Measurements from ENCODE around the gene DBN1. TPM values are rescaled to one million over a fixed set of nuclear protein-coding genes. Genes with fewer than 3 reads are reported as not detected.
A peak's percentile ranks its signal among the peaks of the same experiment; 100 is the strongest.
"Not testable (repeated sequence)": the region's sequence is repeated elsewhere in the genome, so short reads cannot be mapped to it uniquely, and the experiment has no call there.

Gene DBN1
- total RNA-seq, 1 experiment from 2014 or later, result 144 TPM

DNA sequence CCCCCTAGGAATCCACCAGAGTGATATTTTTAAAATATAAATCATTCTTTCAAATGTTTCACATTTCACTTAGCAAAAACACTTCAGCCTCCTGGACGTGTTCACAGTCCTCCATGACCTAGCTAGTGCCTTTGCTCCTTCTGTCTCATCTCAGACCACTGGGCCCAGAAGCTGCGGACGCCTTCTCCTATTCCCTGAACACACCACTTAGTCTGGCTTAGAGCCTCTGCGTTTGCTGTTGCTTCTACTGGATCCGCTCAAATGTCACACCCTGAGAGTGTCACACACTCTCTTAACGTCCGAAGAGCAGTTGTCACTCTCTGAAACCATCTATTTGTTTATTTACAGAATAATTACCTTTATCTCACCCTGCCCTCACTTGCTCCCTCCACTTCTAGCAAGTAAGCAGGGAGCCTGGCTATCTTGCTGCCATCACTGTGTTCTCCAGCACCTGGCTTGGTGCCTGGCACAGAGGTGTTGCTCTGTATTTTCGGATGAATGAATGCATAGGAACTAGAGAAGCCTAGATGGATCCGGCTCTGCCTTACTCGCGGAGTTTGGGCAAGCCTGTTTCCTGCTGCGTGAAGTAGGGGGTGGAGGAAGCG is 48.1 kb downstream of the DBN1 start:
- no peak for DNase-seq
- no peaks in the 10 kb centered on the region for H3K9me3 Mint-ChIP-seq (ENCODE audit: unreplicated experiment)
- peaks cover 15% of the 10 kb centered on the region for H3K36me3 Mint-ChIP-seq (ENCODE audit: insufficient read depth, unreplicated experiment)
- H3K4me1 ChIP-seq, result peaks cover 15% of the 10 kb centered on the region
- H3K4me1 Mint-ChIP-seq (ENCODE audit: low read depth, unreplicated experiment), result peaks cover 12% of the 10 kb centered on the region
- ChIA-PET POLR2A (interaction anchor here (0.6 to 2.1 kb wide), 4 partner anchors 16 to 55 kb away, joined by 3 to 43 read pairs (median 18); partner anchors contain the start of gene PRR7), CTCF (interaction anchor here (0.6 to 2.7 kb wide), 6 partner anchors 21 to 338 kb away, joined by 5 to 47 read pairs (median 8); partner anchors contain the start of gene FGFR4)
- no peaks in the 10 kb centered on the region for H3K27me3 Mint-ChIP-seq (ENCODE audit: insufficient read depth, unreplicated experiment)
- intact Hi-C loops (cut with micrococcal nuclease; ENCODE audit: unreplicated experiment), result no loop called here
- BruUV-seq (replicated peaks), result no TSS peak
- peak overlapping the region; percentile 92 for H3K4me3 Mint-ChIP-seq (ENCODE audit: unreplicated experiment)
- peak overlapping the region; percentile 59 for H3K4me3 ChIP-seq (ENCODE audit: low read depth, low read length)
- H3K9me3 ChIP-seq, result no peaks in the 10 kb centered on the region
- H3K27me3 ChIP-seq (replicated peaks; ENCODE audit: control insufficient read depth, insufficient read depth, low read length), result no peaks in the 10 kb centered on the region
- peak overlapping the region; percentile 99 for H3K27ac Mint-ChIP-seq (ENCODE audit: unreplicated experiment)
- TF ChIP-seq, protein P1, sequence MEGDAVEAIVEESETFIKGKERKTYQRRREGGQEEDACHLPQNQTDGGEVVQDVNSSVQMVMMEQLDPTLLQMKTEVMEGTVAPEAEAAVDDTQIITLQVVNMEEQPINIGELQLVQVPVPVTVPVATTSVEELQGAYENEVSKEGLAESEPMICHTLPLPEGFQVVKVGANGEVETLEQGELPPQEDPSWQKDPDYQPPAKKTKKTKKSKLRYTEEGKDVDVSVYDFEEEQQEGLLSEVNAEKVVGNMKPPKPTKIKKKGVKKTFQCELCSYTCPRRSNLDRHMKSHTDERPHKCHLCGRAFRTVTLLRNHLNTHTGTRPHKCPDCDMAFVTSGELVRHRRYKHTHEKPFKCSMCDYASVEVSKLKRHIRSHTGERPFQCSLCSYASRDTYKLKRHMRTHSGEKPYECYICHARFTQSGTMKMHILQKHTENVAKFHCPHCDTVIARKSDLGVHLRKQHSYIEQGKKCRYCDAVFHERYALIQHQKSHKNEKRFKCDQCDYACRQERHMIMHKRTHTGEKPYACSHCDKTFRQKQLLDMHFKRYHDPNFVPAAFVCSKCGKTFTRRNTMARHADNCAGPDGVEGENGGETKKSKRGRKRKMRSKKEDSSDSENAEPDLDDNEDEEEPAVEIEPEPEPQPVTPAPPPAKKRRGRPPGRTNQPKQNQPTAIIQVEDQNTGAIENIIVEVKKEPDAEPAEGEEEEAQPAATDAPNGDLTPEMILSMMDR (IDR thresholded peaks at IDR 0.05; ENCODE audit: insufficient read depth in 1 of 2, low read depth in 1 of 2, low read length in 1 of 2, severe bottlenecking in 1 of 2, unreplicated experiment in 1 of 2), result no peak
- H3K36me3 ChIP-seq (ENCODE audit: control insufficient read depth, insufficient read depth, low read length), result peaks cover 2% of the 10 kb centered on the region; the same call in 1 of the 2 replicates

DNA sequence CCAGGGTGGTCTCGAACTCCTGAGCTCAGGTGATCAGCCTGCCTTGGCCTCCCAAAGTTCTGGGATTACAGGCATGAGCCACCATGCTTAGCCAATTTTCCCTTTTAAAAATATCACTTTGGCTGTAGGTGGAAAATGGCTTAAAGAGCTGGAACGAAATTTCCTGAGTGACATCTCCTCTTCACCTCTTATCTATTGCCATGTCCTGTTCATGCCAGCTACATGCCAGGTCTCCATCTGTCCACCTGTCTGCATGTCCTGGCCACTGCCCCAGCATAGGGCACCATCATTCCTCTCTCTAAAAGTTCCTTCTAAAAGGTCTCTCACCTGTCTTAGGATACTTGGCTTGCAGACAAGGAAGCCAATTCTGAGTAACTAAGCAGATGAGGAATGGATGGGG is 49.8 kb downstream of the DBN1 start:
- Mint-ChIP-seq H3K36me3 (ENCODE audit: insufficient read depth, unreplicated experiment) (peaks cover 12% of the 10 kb centered on the region), H3K9me3 (ENCODE audit: unreplicated experiment) (no peaks in the 10 kb centered on the region), H3K27ac (ENCODE audit: unreplicated experiment) (no peak overlapping the region), H3K4me3 (ENCODE audit: unreplicated experiment) (no peak overlapping the region), H3K27me3 (ENCODE audit: insufficient read depth, unreplicated experiment) (no peaks in the 10 kb centered on the region), H3K4me1 (ENCODE audit: low read depth, unreplicated experiment) (peaks cover 12% of the 10 kb centered on the region)
- no peaks in the 10 kb centered on the region for H3K27me3 ChIP-seq (replicated peaks; ENCODE audit: control insufficient read depth, insufficient read depth, low read length)
- ChIA-PET CTCF (interaction anchor here (0.6 kb wide), 1 partner anchor 261 kb away, joined by 3 read pairs; no protein-coding TSS in a partner anchor), POLR2A (no interaction called here)
- intact Hi-C loops (cut with micrococcal nuclease; ENCODE audit: unreplicated experiment), result no loop called here
- H3K36me3 ChIP-seq (ENCODE audit: control insufficient read depth, insufficient read depth, low read length), result peaks cover 2% of the 10 kb centered on the region; the same call in 1 of the 2 replicates
- H3K4me1 ChIP-seq, result peaks cover 15% of the 10 kb centered on the region
- TF ChIP-seq, protein P1 (IDR thresholded peaks at IDR 0.05; ENCODE audit: insufficient read depth in 1 of 2, low read depth in 1 of 2, low read length in 1 of 2, severe bottlenecking in 1 of 2, unreplicated experiment in 1 of 2), result no peak
- no peak for DNase-seq
- no peaks in the 10 kb centered on the region for H3K9me3 ChIP-seq
- BruUV-seq (replicated peaks), result no TSS peak
- no peak overlapping the region for H3K4me3 ChIP-seq (ENCODE audit: low read depth, low read length)

DNA sequence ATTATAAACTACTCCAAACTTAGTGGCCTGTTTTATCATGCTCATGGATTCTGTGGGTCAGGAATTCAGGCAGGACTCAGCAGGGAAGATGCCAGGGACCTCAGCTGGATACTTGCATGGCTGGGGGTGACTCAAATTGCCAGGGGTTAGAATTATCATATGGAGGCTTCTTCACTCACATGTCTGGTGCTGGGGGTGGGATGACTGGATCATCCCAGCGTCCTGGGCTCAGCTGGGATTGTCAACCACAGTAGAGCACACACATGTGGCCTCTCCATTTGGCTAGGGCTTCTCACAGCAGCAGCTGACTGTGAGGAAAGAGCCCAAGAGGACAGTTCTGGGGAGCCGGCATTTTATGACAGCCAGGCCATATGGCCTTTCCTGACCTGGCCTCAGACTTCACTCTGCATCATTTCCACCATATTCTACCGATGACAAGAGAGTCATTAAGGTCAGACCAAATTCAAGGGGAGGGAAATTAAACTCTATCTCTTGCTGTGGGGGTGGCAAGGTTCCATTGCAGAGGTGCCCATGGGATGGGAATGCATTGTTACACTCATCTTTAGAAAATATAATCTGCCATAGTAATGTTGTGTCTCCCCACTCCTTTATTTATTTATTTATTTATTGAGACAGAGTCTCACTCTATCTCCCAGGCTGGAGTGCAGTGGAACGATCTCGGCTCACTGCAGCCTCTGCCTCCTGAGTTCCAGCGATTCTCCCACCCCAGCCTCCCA is 52.2 kb downstream of the DBN1 start:
- no peaks in the 10 kb centered on the region for H3K27me3 ChIP-seq (replicated peaks; ENCODE audit: control insufficient read depth, insufficient read depth, low read length)
- peaks cover 4% of the 10 kb centered on the region for H3K4me1 ChIP-seq
- Mint-ChIP-seq H3K4me1 (ENCODE audit: low read depth, unreplicated experiment) (peaks cover 9% of the 10 kb centered on the region), H3K27me3 (ENCODE audit: insufficient read depth, unreplicated experiment) (no peaks in the 10 kb centered on the region), H3K4me3 (ENCODE audit: unreplicated experiment) (no peak overlapping the region), H3K9me3 (ENCODE audit: unreplicated experiment) (no peaks in the 10 kb centered on the region), H3K27ac (ENCODE audit: unreplicated experiment) (no peak overlapping the region), H3K36me3 (ENCODE audit: insufficient read depth, unreplicated experiment) (peaks cover 8% of the 10 kb centered on the region)
- ChIA-PET POLR2A (no interaction called here), CTCF (interaction anchor here (0.6 to 1.8 kb wide), 2 partner anchors 19 to 111 kb away, joined by 3 to 5 read pairs; no protein-coding TSS in a partner anchor)
- H3K36me3 ChIP-seq (ENCODE audit: control insufficient read depth, insufficient read depth, low read length), result no peaks in the 10 kb centered on the region
- no peak for DNase-seq
- no peaks in the 10 kb centered on the region for H3K9me3 ChIP-seq
- intact Hi-C loops (cut with micrococcal nuclease; ENCODE audit: unreplicated experiment), result no loop called here
- TF ChIP-seq, protein P1 (IDR thresholded peaks at IDR 0.05; ENCODE audit: insufficient read depth in 1 of 2, low read depth in 1 of 2, low read length in 1 of 2, severe bottlenecking in 1 of 2, unreplicated experiment in 1 of 2), result no peak
- H3K4me3 ChIP-seq (ENCODE audit: low read depth, low read length), result no peak overlapping the region
- no TSS peak for BruUV-seq (replicated peaks)

DNA sequence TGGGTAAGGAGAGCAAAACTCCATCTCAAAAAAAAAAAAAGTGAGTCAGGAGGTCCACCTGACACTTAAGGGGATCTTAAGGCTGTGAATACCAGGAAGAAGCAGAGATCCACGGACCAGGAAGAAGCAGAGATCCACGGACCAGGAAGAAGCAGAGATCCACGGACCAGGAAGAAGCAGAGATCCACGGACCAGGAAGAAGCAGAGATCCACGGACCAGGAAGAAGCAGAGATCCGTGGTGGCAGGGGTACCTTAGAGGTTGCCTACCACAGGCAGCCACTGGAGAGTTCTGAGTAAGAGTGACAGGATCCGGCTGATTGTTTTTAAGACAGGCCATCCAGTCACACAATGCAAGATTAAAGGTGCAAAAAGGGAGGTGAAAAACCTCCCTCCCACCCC is 53.0 kb downstream of the DBN1 start:
- H3K9me3 Mint-ChIP-seq (ENCODE audit: unreplicated experiment); POLR2A ChIA-PET; H3K36me3 Mint-ChIP-seq (ENCODE audit: insufficient read depth, unreplicated experiment); BruUV-seq (replicated peaks); H3K9me3 ChIP-seq; H3K36me3 ChIP-seq (ENCODE audit: control insufficient read depth, insufficient read depth, low read length); H3K4me1 Mint-ChIP-seq (ENCODE audit: low read depth, unreplicated experiment); CTCF ChIA-PET; H3K4me1 ChIP-seq; intact Hi-C loops (cut with micrococcal nuclease; ENCODE audit: unreplicated experiment); H3K27me3 Mint-ChIP-seq (ENCODE audit: insufficient read depth, unreplicated experiment); H3K27me3 ChIP-seq (replicated peaks; ENCODE audit: control insufficient read depth, insufficient read depth, low read length); H3K4me3 Mint-ChIP-seq (ENCODE audit: unreplicated experiment); H3K4me3 ChIP-seq (ENCODE audit: low read depth, low read length); H3K27ac Mint-ChIP-seq (ENCODE audit: unreplicated experiment); DNase-seq: not testable (repeated sequence)

Data from Caco-2 (cell line).